ENCODE results near the gene PLCD3. TPM values are rescaled to one million over a fixed set of nuclear protein-coding genes. Genes with fewer than 3 reads are reported as not detected.

PLCD3 gene
- total RNA-seq, 1 experiment from 2014 or later: 35.1 TPM

DNA sequence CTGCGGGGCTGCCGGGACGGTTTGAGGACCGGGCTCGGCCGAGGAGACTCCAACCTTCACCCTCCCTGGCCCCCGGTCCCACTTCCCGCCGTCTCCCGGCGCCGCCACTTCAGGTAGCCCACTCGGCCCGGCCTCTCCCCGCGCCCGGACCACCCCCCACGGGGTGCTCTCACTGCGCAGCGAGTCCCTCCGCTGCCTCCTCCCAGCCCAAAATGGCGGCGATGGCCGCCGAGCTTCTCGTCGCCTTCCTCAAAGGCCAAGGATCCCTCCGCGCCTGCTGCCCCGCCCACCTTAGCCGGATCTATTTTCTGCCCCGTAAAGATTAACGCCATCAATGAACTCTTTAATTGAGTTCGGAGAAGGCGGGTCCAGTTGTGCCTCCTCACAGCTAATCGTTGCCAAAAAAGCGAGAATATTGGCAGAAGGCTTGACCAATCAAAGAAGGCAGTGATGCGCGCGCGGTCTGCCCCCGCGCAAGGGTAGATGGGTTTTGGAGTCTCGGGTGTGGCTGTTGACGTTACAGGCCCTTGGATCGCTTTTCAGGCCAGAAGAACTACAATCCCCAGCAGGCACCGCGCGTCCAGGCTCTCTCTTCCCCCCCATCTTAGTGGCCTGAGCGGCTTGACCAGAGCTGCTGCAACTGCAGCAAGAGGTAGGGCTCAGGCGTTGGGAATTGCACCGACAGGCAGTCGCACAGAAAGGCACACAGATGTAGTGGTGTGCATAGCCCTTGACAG lies 29.1 kb upstream of the PLCD3 start, which contains the start of gene HEXIM2:
Gene HEXIM2 (plus strand): TSS at position 588 of the 737 bp plus-strand sequence. CDS start 919 bp downstream, outside the sequence.
- Histone ChIP-seq H3K9ac (ENCODE audit: low read length) (peak within 1 kb of the TSS; percentile 99), H3K27ac (ENCODE audit: low read length) (peak within 1 kb of the TSS; percentile 91), H3K36me3 (ENCODE audit: low read depth, low read length) (no peaks in the 10 kb centered on the region), H3K27me3 (ENCODE audit: low read length) (no peaks in the 10 kb centered on the region), H2AFZ (ENCODE audit: low read length) (peak within 1 kb of the TSS; percentile 47), H3K9me2 (replicated peaks; ENCODE audit: low read length) (no peaks in the 10 kb centered on the region), H3K79me2 (ENCODE audit: low read length) (peaks cover 33% of the 10 kb centered on the region), H3K4me3 (ENCODE audit: low read length) (peak within 1 kb of the TSS; percentile 83), H4K20me1 (ENCODE audit: low read length) (no peaks in the 10 kb centered on the region), H3F3A (ENCODE audit: low read length, unreplicated experiment) (no peaks in the 10 kb centered on the region), H3K4me1 (ENCODE audit: insufficient read depth, low read length) (peaks cover 39% of the 10 kb centered on the region), H3K4me2 (ENCODE audit: low read length) (peak within 1 kb of the TSS; percentile 83), H3K9me3 (ENCODE audit: low read length) (no peaks in the 10 kb centered on the region)
- no TSS peak for BruUV-seq (replicated peaks)
- TF ChIP-seq CTCF (conservative IDR thresholded peaks at IDR 0.05; ENCODE audit: low read depth, low read length) (no peak), EZH2 (IDR thresholded peaks at IDR 0.05; ENCODE audit: low read length, unreplicated experiment) (no peak), EZH2phosphoT487 (IDR thresholded peaks at IDR 0.05; ENCODE audit: borderline replicate concordance, low read length) (no peak)
- DNase-seq (peak; percentile 100), ATAC-seq (peak; percentile 87)
- CTCF ChIA-PET: interaction anchor here (0.7 to 2.3 kb wide), 6 partner anchors 10 to 36 kb away, joined by 3 to 22 read pairs (median 14); partner anchors contain the start of genes ACBD4 and HEXIM1
- intact Hi-C loops (cut with micrococcal nuclease): loop anchor here (1.0 kb wide), 2 partner anchors 10 to 13 kb away; partner anchors contain the start of gene HEXIM1
- POLR2A ChIA-PET (ENCODE audit: unreplicated experiment): interaction anchor here (0.6 to 2.7 kb wide), 11 partner anchors 9 to 1106 kb away, joined by 3 to 77 read pairs (median 8); partner anchors contain the start of genes HEXIM1 and MAP3K14

GRCh38 chr17:45160447-45161287 lies 28.4 kb upstream of the PLCD3 start:
- peak overlapping the region; percentile 99 for H3K9ac ChIP-seq (ENCODE audit: low read length)
- TSS peak; percentile 58 for BruUV-seq (replicated peaks)
- DNase-seq (peak; percentile 61), ATAC-seq (peak; percentile 34)
- H3K27ac ChIP-seq (ENCODE audit: low read length): peak overlapping the region; percentile 91
- H3K4me3 ChIP-seq (ENCODE audit: low read length): peak overlapping the region; percentile 83
- intact Hi-C loops (cut with micrococcal nuclease): loop anchor here (1.0 kb wide), 2 partner anchors 11 to 12 kb away; partner anchors contain the start of gene HEXIM1
- H3K36me3 ChIP-seq (ENCODE audit: low read depth, low read length): no peaks in the 10 kb centered on the region
- peaks cover 33% of the 10 kb centered on the region for H3K79me2 ChIP-seq (ENCODE audit: low read length)
- peak overlapping the region; percentile 83 for H3K4me2 ChIP-seq (ENCODE audit: low read length)
- H3K9me2 ChIP-seq (replicated peaks; ENCODE audit: low read length): no peaks in the 10 kb centered on the region
- TF ChIP-seq EZH2phosphoT487 (IDR thresholded peaks at IDR 0.05; ENCODE audit: borderline replicate concordance, low read length) (no peak), CTCF (conservative IDR thresholded peaks at IDR 0.05; ENCODE audit: low read depth, low read length) (peak; percentile 38)
- ChIA-PET CTCF (interaction anchor here (0.7 to 2.3 kb wide), 7 partner anchors 9 to 37 kb away, joined by 3 to 22 read pairs (median 12); partner anchors contain the start of genes ACBD4 and HEXIM1), POLR2A (ENCODE audit: unreplicated experiment) (interaction anchor here (0.6 to 2.7 kb wide), 11 partner anchors 9 to 1107 kb away, joined by 3 to 77 read pairs (median 8); partner anchors contain the start of genes HEXIM1 and MAP3K14)
- H3F3A ChIP-seq (ENCODE audit: low read length, unreplicated experiment): no peaks in the 10 kb centered on the region
- H3K27me3 ChIP-seq (ENCODE audit: low read length): no peaks in the 10 kb centered on the region
- no peaks in the 10 kb centered on the region for H4K20me1 ChIP-seq (ENCODE audit: low read length)
- peaks cover 40% of the 10 kb centered on the region for H3K4me1 ChIP-seq (ENCODE audit: insufficient read depth, low read length)
- H2AFZ ChIP-seq (ENCODE audit: low read length): peak overlapping the region; percentile 47
- H3K9me3 ChIP-seq (ENCODE audit: low read length): no peaks in the 10 kb centered on the region

Data from PC-3 (cell line).